Measurements from ENCODE around the gene THAP4. TPM values are rescaled to one million over a fixed set of nuclear protein-coding genes. Genes with fewer than 3 reads are reported as not detected.

The THAP4 gene
- total RNA-seq, 2 experiments from 2014 or later: 27.5 to 31.4 TPM

GRCh38 chr2:241671457-241672240 lies 34.7 kb upstream of the THAP4 start:
- H3K4me1 ChIP-seq (ENCODE audit: insufficient read depth, low read length): no peaks in the 10 kb centered on the region
- no peak overlapping the region for H3K4me3 ChIP-seq (ENCODE audit: low read length)
- POLR2A ChIA-PET: no interaction called here
- H3K9me3 ChIP-seq (ENCODE audit: control insufficient read depth in 1 of 2, insufficient read depth in 1 of 2, low read length in 2 of 2): no peaks in the 10 kb centered on the region
- H3K27ac Mint-ChIP-seq: no peak overlapping the region
- peaks cover 51% of the 10 kb centered on the region for H3K36me3 Mint-ChIP-seq (ENCODE audit: low read depth)
- ATAC-seq (ENCODE audit: poor library complexity) (no peak), DNase-seq (no peak)
- TF ChIP-seq CTCF (IDR thresholded peaks at IDR 0.05): no peak
- peaks cover 5% of the 10 kb centered on the region for H3K4me1 Mint-ChIP-seq (ENCODE audit: low read depth)
- peaks cover 50% of the 10 kb centered on the region for H3K36me3 ChIP-seq (ENCODE audit: insufficient read depth, low read length)
- H3K9me3 Mint-ChIP-seq: no peaks in the 10 kb centered on the region
- intact Hi-C loops (cut with DNase I, micrococcal nuclease): no loop called here
- H3K27me3 Mint-ChIP-seq: no peaks in the 10 kb centered on the region
- H3K27me3 ChIP-seq (ENCODE audit: control insufficient read depth in 1 of 2, insufficient read depth in 2 of 2, low read length in 2 of 2): no peaks in the 10 kb centered on the region
- H3K27ac ChIP-seq (ENCODE audit: low read depth in 1 of 2, low read length in 2 of 2): no peak overlapping the region
- CTCF ChIA-PET: no interaction called here
- no peak overlapping the region for H3K4me3 Mint-ChIP-seq

- peaks cover 47% of the 10 kb centered on the region for H3K36me3 ChIP-seq (ENCODE audit: insufficient read depth, low read length)
- no peaks in the 10 kb centered on the region for H3K27me3 Mint-ChIP-seq
- intact Hi-C loops (cut with DNase I, micrococcal nuclease): no loop called here
- H3K4me3 Mint-ChIP-seq: no peak overlapping the region
- CTCF ChIA-PET: no interaction called here
- ATAC-seq (ENCODE audit: poor library complexity) (no peak), DNase-seq (no peak)
- H3K4me1 Mint-ChIP-seq (ENCODE audit: low read depth): peaks cover 7% of the 10 kb centered on the region
- POLR2A ChIA-PET: no interaction called here
- peaks cover 48% of the 10 kb centered on the region for H3K36me3 Mint-ChIP-seq (ENCODE audit: low read depth)
- TF ChIP-seq CTCF (IDR thresholded peaks at IDR 0.05): no peak
- H3K9me3 ChIP-seq (ENCODE audit: control insufficient read depth in 1 of 2, insufficient read depth in 1 of 2, low read length in 2 of 2): no peaks in the 10 kb centered on the region
- no peak overlapping the region for H3K27ac Mint-ChIP-seq
- H3K9me3 Mint-ChIP-seq: no peaks in the 10 kb centered on the region
- H3K4me1 ChIP-seq (ENCODE audit: insufficient read depth, low read length): peaks cover under 1% of the 10 kb centered on the region
- H3K27me3 ChIP-seq (ENCODE audit: control insufficient read depth in 1 of 2, insufficient read depth in 2 of 2, low read length in 2 of 2): no peaks in the 10 kb centered on the region
- no peak overlapping the region for H3K4me3 ChIP-seq (ENCODE audit: low read length)
- no peak overlapping the region for H3K27ac ChIP-seq (ENCODE audit: low read depth in 1 of 2, low read length in 2 of 2)
These were observed 33.6 kb upstream of the THAP4 start for GRCh38 chr2:241670333-241671110.

GRCh38 chr2:241668839-241669238 lies 31.9 kb upstream of the THAP4 start:
- ChIA-PET CTCF (no interaction called here), POLR2A (no interaction called here)
- Mint-ChIP-seq H3K4me3 (no peak overlapping the region), H3K36me3 (ENCODE audit: low read depth) (peaks cover 43% of the 10 kb centered on the region), H3K27me3 (no peaks in the 10 kb centered on the region), H3K27ac (no peak overlapping the region), H3K4me1 (ENCODE audit: low read depth) (peaks cover 10% of the 10 kb centered on the region), H3K9me3 (no peaks in the 10 kb centered on the region)
- no peak for TF ChIP-seq CTCF (IDR thresholded peaks at IDR 0.05)
- intact Hi-C loops (cut with DNase I, micrococcal nuclease): no loop called here
- H3K27ac ChIP-seq (ENCODE audit: low read depth in 1 of 2, low read length in 2 of 2): no peak overlapping the region
- H3K9me3 ChIP-seq (ENCODE audit: control insufficient read depth in 1 of 2, insufficient read depth in 1 of 2, low read length in 2 of 2): no peaks in the 10 kb centered on the region
- no peak overlapping the region for H3K4me3 ChIP-seq (ENCODE audit: low read length)
- peaks cover 4% of the 10 kb centered on the region for H3K4me1 ChIP-seq (ENCODE audit: insufficient read depth, low read length)
- no peak for DNase-seq
- peaks cover 45% of the 10 kb centered on the region for H3K36me3 ChIP-seq (ENCODE audit: insufficient read depth, low read length)
- H3K27me3 ChIP-seq (ENCODE audit: control insufficient read depth in 1 of 2, insufficient read depth in 2 of 2, low read length in 2 of 2): no peaks in the 10 kb centered on the region
- ATAC-seq (ENCODE audit: poor library complexity): no peak

Measured in CD4-positive, alpha-beta T cell (primary cell).